Neural cell (in vitro differentiated cells): ENCODE data around the gene RAD51B. TPM values are rescaled to one million over a fixed set of nuclear protein-coding genes. Genes with fewer than 3 reads are reported as not detected.

Experiments
- H2AFZ ChIP-seq: fragments of 200-600, 300-800 bp; sonication (generic), shearing (Covaris generic); 2 replicates; pipeline ENCODE4 v1.6.0; 2014; ENCODE audit warnings: low read depth, mild to moderate bottlenecking, antibody characterized with exemption, low read length, moderate library complexity
- H3F3A ChIP-seq: fragments of 200-600 bp; shearing (Covaris generic); 2 replicates; pipeline ENCODE4 v1.6.1; 2016; ENCODE audit warnings: mild to moderate bottlenecking, moderate library complexity, mixed read lengths, antibody characterized with exemption, low read length; ENCODE audit not compliant: insufficient read depth, poor library complexity, severe bottlenecking
- H3K27ac ChIP-seq: fragments of 200-600, 300-800 bp; sonication (generic), shearing (Covaris generic); 2 replicates; pipeline ENCODE4 v1.5.1; 2014; ENCODE audit warnings: mild to moderate bottlenecking, low read length, moderate library complexity
- H3K27me3 ChIP-seq: fragments of 300-800, 200-600 bp; sonication (generic), shearing (Covaris generic); 2 replicates; pipeline ENCODE4 v1.6.0; 2014; ENCODE audit warnings: mild to moderate bottlenecking, low read depth, low read length, moderate library complexity; ENCODE audit not compliant: insufficient read depth
- H3K36me3 ChIP-seq: fragments of 300-800, 200-600 bp; sonication (generic), shearing (Covaris generic); 2 replicates; pipeline ENCODE4 v1.5.1; 2014; ENCODE audit warnings: mild to moderate bottlenecking, antibody characterized with exemption, low read length, moderate library complexity; ENCODE audit not compliant: insufficient read depth
- H3K4me2 ChIP-seq: fragments of 300-800, 200-600 bp; sonication (generic), shearing (Covaris generic); 2 replicates; pipeline ENCODE4 v1.6.0; 2014; ENCODE audit warnings: mild to moderate bottlenecking, low read length
- H3K4me3 ChIP-seq: fragments of 300-800, 200-600 bp; sonication (generic), shearing (Covaris generic); 2 replicates; pipeline ENCODE4 v1.5.1; 2014; ENCODE audit warnings: mild to moderate bottlenecking, low read length, moderate library complexity
- H3K79me2 ChIP-seq: fragments of 200-600 bp; shearing (Covaris generic); replicated peaks from 2 replicates; pipeline ENCODE4 v1.6.0; 2014; ENCODE audit warnings: mild to moderate bottlenecking, low read length, moderate library complexity; ENCODE audit not compliant: insufficient read depth
- H3K9ac ChIP-seq: fragments of 300-800, 200-600 bp; sonication (generic), shearing (Covaris generic); 2 replicates; pipeline ENCODE4 v1.6.1; 2016; ENCODE audit warnings: mild to moderate bottlenecking, low read length, mixed read lengths
- H3K9me2 ChIP-seq: fragments of 200-600 bp; shearing (Covaris generic); 2 replicates; pipeline ENCODE4 v1.6.1; 2016; ENCODE audit warnings: mild to moderate bottlenecking, low read length, mixed read lengths; ENCODE audit not compliant: insufficient read depth
- H3K9me3 ChIP-seq: fragments of 200-600, 300-800 bp; sonication (generic), shearing (Covaris generic); 2 replicates; pipeline ENCODE4 v1.6.1; 2016; ENCODE audit warnings: mild to moderate bottlenecking, mixed run types, low read length, moderate library complexity, mixed read lengths
- H4K20me1 ChIP-seq: fragments of 200-600 bp; shearing (Covaris generic); 2 replicates; pipeline ENCODE4 v1.6.1; 2016; ENCODE audit warnings: mild to moderate bottlenecking, mixed run types; ENCODE audit not compliant: insufficient read depth
- CTCF ChIP-seq: fragments of 450-650 bp; IDR thresholded peaks from 2 replicates; pipeline ENCODE4 v1.5.1; 2014; ENCODE audit warnings: antibody characterized with exemption, mild to moderate bottlenecking, moderate library complexity; ENCODE audit not compliant: poor library complexity, severe bottlenecking
- EP300 ChIP-seq: fragments of 450-650 bp; conservative IDR thresholded peaks from 2 replicates; pipeline ENCODE4 v1.6.1; 2014; ENCODE audit warnings: antibody characterized with exemption, mild to moderate bottlenecking, moderate library complexity; ENCODE audit not compliant: poor library complexity, severe bottlenecking
- EZH2 ChIP-seq: fragments of 200-600, 300-800 bp; shearing (Covaris generic), sonication (generic); IDR thresholded peaks from 2 replicates; pipeline ENCODE4 v1.6.1; 2014; ENCODE audit warnings: antibody characterized with exemption, low read length, borderline replicate concordance, mild to moderate bottlenecking; ENCODE audit not compliant: insufficient read depth, poor library complexity, severe bottlenecking
- MXI1 ChIP-seq: fragments of 450-650 bp; conservative IDR thresholded peaks from 2 replicates; pipeline ENCODE4 v1.6.1; 2014; ENCODE audit warnings: antibody characterized with exemption, mild to moderate bottlenecking; ENCODE audit not compliant: poor library complexity, severe bottlenecking
- POLR2AphosphoS5 ChIP-seq: IDR thresholded peaks from 2 replicates; pipeline ENCODE4 v1.6.1; 2012
- RAD21 ChIP-seq: fragments of 450-650 bp; conservative IDR thresholded peaks from 2 replicates; pipeline ENCODE4 v1.6.1; 2014; ENCODE audit warnings: antibody characterized with exemption, mild to moderate bottlenecking, moderate library complexity
- REST ChIP-seq: IDR thresholded peaks from 2 replicates; pipeline ENCODE4 v1.6.1; 2012; ENCODE audit warnings: borderline replicate concordance
- SMC3 ChIP-seq: fragments of 450-650 bp; conservative IDR thresholded peaks from 2 replicates; pipeline ENCODE4 v1.6.1; 2014; ENCODE audit warnings: antibody characterized with exemption, mild to moderate bottlenecking, moderate library complexity; ENCODE audit not compliant: poor library complexity
- TAF1 ChIP-seq: IDR thresholded peaks from 2 replicates; pipeline ENCODE4 v1.6.1; 2012; ENCODE audit warnings: low read depth
- polyA plus RNA-seq: library from polyadenylated mRNA; depleted of rRNA; stranded (reverse); fragments of >200 nt; gene quantifications from 2 replicates; pipeline ENCODE4 v1.2.3, GENCODE V29; 2014

RAD51B gene
- polyA plus RNA-seq, 1 donor from 2014 or later = 3.1 TPM

GRCh38 chr14:68270342-68270741 is 450.8 kb downstream of the RAD51B start:
- Histone ChIP-seq H3F3A (no peaks in the 10 kb centered on the region), H3K27me3 (no peaks in the 10 kb centered on the region), H3K9ac (no peak overlapping the region), H3K4me2 (no peak overlapping the region), H3K27ac (no peak overlapping the region), H2AFZ (no peak overlapping the region), H3K36me3 (no peaks in the 10 kb centered on the region), H3K79me2 (no peaks in the 10 kb centered on the region), H3K9me2 (no peaks in the 10 kb centered on the region), H3K9me3 (no peaks in the 10 kb centered on the region), H3K4me3 (no peak overlapping the region), H4K20me1 (no peaks in the 10 kb centered on the region)
- TF ChIP-seq EP300 = no peak
- TF ChIP-seq POLR2AphosphoS5 = no peak
- no peak for TF ChIP-seq CTCF
- TF ChIP-seq EZH2 = no peak
- no peak for TF ChIP-seq RAD21
- TF ChIP-seq SMC3 = no peak

GRCh38 chr14:68271913-68272391 is 452.4 kb downstream of the RAD51B start:
- Histone ChIP-seq H3F3A (no peaks in the 10 kb centered on the region), H3K9me2 (no peaks in the 10 kb centered on the region), H3K27me3 (no peaks in the 10 kb centered on the region), H3K9ac (no peak overlapping the region), H2AFZ (no peak overlapping the region), H4K20me1 (no peaks in the 10 kb centered on the region), H3K36me3 (no peaks in the 10 kb centered on the region), H3K9me3 (no peaks in the 10 kb centered on the region), H3K27ac (no peak overlapping the region), H3K4me2 (no peak overlapping the region), H3K79me2 (no peaks in the 10 kb centered on the region), H3K4me3 (no peak overlapping the region)
- TF ChIP-seq TAF1 = no peak
- TF ChIP-seq EP300 = no peak
- TF ChIP-seq REST = no peak
- TF ChIP-seq EZH2 = no peak
- TF ChIP-seq RAD21 = no peak
- TF ChIP-seq CTCF = no peak
- TF ChIP-seq POLR2AphosphoS5 = no peak
- TF ChIP-seq MXI1 = no peak
- no peak for TF ChIP-seq SMC3
